Forelimb muscle (tissue), 1 donor: ENCODE measurements around the gene ELOA. TPM values are rescaled to one million over a fixed set of nuclear protein-coding genes. Genes with fewer than 3 reads are reported as not detected.
A peak's percentile ranks its signal among the peaks of the same experiment; 100 is the strongest.
"Not testable (repeated sequence)": the region's sequence is repeated elsewhere in the genome, so short reads cannot be mapped to it uniquely, and the experiment has no call there.

Source experiments
- DNase-seq: peaks from one replicate; pipeline ENCODE4 v3.0.0-alpha.2; 2013; ENCODE audit warnings: low read depth
- polyA plus RNA-seq: library from polyadenylated mRNA; unstranded; fragments of 120-200 nt; gene quantifications from one replicate; pipeline ENCODE4 v1.2.1, GENCODE V29; 2013; ENCODE audit not compliant: insufficient read length

Gene ELOA
- polyA plus RNA-seq, 1 donor = 27.8 TPM

DNA sequence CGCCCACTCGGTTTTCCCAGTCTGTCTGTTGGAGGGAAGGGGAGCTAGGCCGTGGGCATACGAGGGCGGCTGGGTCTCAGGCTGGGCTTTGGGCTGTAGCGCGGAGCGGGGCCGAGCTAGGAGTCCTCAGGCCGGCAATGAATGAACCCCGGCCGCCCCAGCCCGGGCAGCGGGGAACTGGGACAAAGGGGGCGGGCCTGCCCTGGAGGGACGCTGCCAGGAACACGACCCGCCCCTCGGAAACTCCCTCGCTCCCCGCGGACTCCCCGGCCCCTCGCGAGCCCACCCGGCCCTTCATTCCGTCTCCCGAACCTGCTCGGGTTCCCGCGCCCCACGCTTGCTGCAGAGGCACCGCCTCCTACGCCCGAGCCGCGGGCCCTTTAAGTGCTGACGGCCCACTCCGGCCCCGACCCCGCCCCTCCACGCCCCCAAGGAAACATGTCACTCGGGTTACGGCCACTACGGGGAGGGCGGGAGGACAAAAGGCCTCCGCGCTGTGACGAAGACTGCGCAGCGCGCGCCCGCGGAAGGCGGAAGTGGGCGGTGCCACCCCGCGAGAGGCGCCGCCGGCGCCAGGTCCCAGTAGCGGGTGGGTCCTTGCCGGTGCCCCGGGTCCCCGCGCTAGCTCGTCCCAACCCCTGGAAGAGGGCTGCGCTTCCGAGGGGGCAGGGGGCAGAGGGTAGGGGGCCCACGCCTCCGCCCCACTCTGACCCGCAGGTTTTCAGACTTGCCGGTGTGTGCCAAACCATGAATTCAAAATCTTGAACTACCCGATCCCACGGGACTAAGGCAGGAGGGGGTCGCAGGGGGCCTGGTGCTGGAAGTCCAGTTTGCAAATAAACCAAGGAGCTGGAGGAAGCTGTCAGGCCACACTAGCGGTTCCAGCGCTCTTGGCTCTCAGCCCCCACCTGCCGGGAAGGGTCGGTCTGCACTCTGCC, 57.4 kb downstream of the ELOA start, which contains the start of gene GALE:
GALE (minus strand) TSS at position 355 of the 938 bp plus-strand sequence. CDS start 1,747 bp downstream, outside the sequence.
- peak; percentile 87 for DNase-seq

GRCh38 chr1:23801338-23801748, 58.1 kb downstream of the ELOA start:
- no peak for DNase-seq

GRCh38 chr1:23801876-23802275, 58.6 kb downstream of the ELOA start:
- no peak for DNase-seq

DNA sequence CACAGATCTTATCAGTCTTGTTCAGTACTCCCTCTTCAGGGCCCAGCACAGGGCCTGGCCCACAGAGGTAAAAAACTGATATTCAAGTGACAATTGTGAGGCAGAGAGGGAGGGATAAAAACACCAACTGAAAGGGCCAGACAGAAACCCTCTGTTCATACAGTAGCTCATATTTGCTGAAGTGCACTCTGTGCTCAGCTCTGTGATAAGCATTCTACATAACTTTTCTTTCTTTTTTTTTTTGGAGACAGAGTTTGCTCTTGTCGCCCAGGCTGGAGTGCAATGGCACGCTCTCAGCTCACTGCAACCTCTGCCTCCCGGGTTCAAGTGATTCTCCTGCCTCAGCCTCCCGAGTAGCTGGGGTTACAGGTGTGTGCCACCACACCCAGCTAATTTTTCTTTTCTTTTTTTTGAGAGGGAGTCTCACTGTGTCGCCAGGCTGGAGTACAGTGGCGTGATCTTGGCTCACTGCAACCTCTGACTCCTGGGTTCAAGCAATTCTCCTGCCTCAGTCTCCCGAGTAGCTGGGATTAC, 59.6 kb downstream of the ELOA start:
- DNase-seq = not testable (repeated sequence)

- no peak for DNase-seq
Measured at GRCh38 chr1:23803674-23804073, 60.4 kb downstream of the ELOA start.

GRCh38 chr1:23804183-23804835, 61.0 kb downstream of the ELOA start:
- DNase-seq = no peak

GRCh38 chr1:23805025-23805424, 61.8 kb downstream of the ELOA start:
- no peak for DNase-seq

DNA sequence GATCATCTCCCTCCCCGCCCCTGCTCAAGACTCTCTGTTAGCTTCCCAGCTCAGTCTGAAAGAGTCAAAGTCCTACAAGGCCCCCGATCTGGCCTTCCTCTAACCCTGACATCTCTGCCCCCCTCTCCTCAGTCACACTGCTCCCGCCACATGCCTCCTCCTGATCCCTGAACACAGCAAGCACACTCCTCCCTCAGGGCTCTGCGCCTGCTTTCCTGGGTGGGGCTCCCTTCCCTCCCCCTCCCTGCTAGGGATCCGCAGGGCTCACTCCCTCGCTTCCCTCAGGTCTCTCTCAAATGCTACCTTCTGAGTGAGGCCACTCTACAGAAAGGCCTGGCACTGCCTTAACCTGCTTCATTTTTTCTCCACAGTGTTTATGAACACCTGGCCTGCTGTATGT, 63.0 kb downstream of the ELOA start:
- DNase-seq = no peak

GRCh38 chr1:23807453-23807852, 64.2 kb downstream of the ELOA start:
- no peak for DNase-seq

- DNase-seq = no peak
Measured at GRCh38 chr1:23809751-23810171, 66.5 kb downstream of the ELOA start.

DNA sequence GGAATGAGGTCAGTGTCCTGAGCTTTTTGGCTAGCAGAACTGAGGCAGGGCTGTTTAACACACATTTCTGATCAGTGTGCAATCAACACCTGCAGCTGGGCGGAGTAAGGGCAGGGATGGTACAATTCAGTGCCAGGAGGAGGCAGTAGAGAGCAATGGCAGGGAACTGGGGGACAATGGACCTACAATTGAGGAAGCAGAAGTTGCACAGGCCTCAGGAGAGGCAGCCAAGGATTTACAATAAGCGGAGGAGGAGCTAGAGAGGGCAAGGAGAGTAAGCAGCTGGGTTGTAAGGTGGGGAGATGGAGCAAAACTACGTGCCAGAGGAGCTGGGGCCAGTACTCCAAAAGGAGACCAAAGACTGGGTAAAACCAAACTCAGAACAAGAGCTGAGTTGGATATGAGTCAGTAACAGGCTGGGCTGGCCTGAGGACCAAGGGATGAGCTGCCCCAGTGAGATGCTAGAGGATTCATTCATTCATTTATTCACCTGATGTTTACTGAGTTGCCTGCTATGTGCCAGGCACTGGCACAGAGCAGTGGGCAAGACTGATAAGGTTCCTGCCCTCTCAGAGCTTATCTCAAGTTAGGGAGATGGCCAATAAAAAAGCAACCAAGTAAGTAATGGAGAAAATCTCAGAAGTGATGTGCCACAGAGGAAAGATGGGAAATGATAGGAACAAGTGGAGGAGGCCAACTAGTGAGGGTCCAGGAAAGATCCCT, 67.7 kb downstream of the ELOA start:
- no peak for DNase-seq

Other genes starting within 250 kb of the ELOA start
- 3.4 TPM for gene E2F2, start 212.2 kb upstream of the ELOA start, polyA plus RNA-seq
- 43.9 TPM for gene ID3, start 184.0 kb upstream of the ELOA start, polyA plus RNA-seq
- gene RPL11, start 51.7 kb upstream of the ELOA start, polyA plus RNA-seq = 3,009 TPM
- 35.6 TPM for gene PITHD1, start 34.9 kb downstream of the ELOA start, polyA plus RNA-seq
- gene LYPLA2, start 47.7 kb downstream of the ELOA start, polyA plus RNA-seq = 30.0 TPM
- gene GALE, start 57.3 kb downstream of the ELOA start, polyA plus RNA-seq = 25.5 TPM
- 21.8 TPM for gene HMGCL, start 82.0 kb downstream of the ELOA start, polyA plus RNA-seq
- gene FUCA1, start 124.8 kb downstream of the ELOA start, polyA plus RNA-seq = 11.5 TPM
- gene CNR2, start 169.9 kb downstream of the ELOA start, polyA plus RNA-seq = 0.06 TPM
- 91.3 TPM for gene PNRC2, start 216.4 kb downstream of the ELOA start, polyA plus RNA-seq
- 117 TPM for gene SRSF10, start 236.9 kb downstream of the ELOA start, polyA plus RNA-seq